Fibroblast of lung (primary cell): ENCODE measurements around the gene SLC2A14.

Source experiments
- CTCF ChIP-seq, 2 donors: IDR thresholded peaks in 1 of 2; conservative IDR thresholded peaks in 1 of 2; 1 replicate in 1 of 2; 2 replicates in 1 of 2; pipeline ENCODE4 v1.5.1; 2011 to 2012; ENCODE audit warnings: low read length in 2 of 2, control low read depth in 1 of 2, inconsistent platforms in 1 of 2, low read depth in 1 of 2, mild to moderate bottlenecking in 1 of 2
- EZH2 ChIP-seq: IDR thresholded peaks from 2 replicates; pipeline ENCODE4 v1.5.1; 2012; ENCODE audit warnings: low read length, control low read depth, mild to moderate bottlenecking; ENCODE audit errors: missing control alignments

GRCh38 chr12:7769999-7770398, 102.7 kb downstream of the SLC2A14 start:
- TF ChIP-seq CTCF (conservative IDR thresholded peaks at IDR 0.05 in 1 of 2, IDR thresholded peaks at IDR 0.05 in 1 of 2; ENCODE audit: low read depth in 1 of 2, low read length in 2 of 2) (no peak), EZH2 (no peak)
